Sigmoid colon (tissue), 4 donors: Measurements from ENCODE around the gene SMIM1.

Source experiments
- EP300 ChIP-seq, 4 donors: sonication (generic); formaldehyde crosslinking; IDR thresholded peaks; one replicate each; pipeline ENCODE4 v1.6.1; 2017; ENCODE audit warnings: antibody characterized with exemption in 4 of 4
- POLR2A ChIP-seq, 2 donors: fragments of 450-650 bp; IDR thresholded peaks; one replicate each; pipeline ENCODE4 v1.6.1; 2016; ENCODE audit warnings: antibody characterized with exemption in 2 of 2, mild to moderate bottlenecking in 2 of 2, moderate library complexity in 2 of 2
- POLR2AphosphoS5 ChIP-seq, 4 donors: sonication (generic); formaldehyde crosslinking; IDR thresholded peaks; one replicate each; pipeline ENCODE4 v1.6.1; 2017; ENCODE audit warnings: antibody characterized with exemption in 4 of 4
- TF ChIP-seq, protein P1 (sequence below), 4 experiments: fragments of 450-650 bp in 3 of 4; fragments of 200-600 bp in 1 of 4; IDR thresholded peaks; one replicate each; pipeline ENCODE4 v1.5.1; 2016 to 2019; ENCODE audit warnings: antibody characterized with exemption in 4 of 4, mild to moderate bottlenecking in 3 of 4, moderate library complexity in 2 of 4

DNA sequence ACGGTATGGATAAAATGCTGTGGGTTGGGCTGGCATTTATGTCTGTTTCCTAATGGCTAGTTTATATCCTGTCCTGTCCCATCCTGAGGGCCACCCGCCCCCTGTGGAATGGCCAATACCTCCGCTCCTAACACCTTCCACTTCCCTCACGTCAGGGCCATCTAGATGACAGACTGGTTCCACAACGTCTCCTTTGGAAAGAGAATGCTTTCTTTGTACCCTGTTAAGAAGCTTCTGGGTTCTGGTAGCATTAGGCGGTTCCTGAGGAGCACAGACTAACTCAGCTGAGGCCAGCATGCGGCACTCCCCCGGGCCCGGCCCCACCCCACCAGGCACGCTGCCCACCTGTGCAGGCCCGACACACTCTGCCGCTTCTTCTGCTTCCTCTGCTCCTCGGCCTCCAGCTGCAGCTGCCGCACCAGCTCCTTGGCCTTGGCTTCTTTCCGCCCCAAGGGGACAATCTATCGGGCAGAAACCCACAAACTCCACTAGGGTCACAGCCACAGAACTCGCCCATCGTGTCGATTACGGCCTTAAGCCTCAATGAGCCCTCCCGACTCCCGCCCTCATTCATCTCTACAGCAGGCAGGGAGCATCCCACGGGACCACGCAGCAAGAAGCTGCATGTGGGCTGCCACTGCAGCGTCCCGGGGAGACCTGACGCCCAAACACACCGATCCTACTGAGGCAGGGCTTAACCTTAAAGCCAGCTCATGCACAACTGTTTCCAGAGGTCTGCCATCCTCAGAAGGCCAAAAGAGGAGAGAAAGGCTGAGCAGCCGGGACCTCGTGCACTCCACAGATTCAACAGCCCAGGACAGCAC lies 11.3 kb downstream of the SMIM1 start:
- TF ChIP-seq, protein P1, sequence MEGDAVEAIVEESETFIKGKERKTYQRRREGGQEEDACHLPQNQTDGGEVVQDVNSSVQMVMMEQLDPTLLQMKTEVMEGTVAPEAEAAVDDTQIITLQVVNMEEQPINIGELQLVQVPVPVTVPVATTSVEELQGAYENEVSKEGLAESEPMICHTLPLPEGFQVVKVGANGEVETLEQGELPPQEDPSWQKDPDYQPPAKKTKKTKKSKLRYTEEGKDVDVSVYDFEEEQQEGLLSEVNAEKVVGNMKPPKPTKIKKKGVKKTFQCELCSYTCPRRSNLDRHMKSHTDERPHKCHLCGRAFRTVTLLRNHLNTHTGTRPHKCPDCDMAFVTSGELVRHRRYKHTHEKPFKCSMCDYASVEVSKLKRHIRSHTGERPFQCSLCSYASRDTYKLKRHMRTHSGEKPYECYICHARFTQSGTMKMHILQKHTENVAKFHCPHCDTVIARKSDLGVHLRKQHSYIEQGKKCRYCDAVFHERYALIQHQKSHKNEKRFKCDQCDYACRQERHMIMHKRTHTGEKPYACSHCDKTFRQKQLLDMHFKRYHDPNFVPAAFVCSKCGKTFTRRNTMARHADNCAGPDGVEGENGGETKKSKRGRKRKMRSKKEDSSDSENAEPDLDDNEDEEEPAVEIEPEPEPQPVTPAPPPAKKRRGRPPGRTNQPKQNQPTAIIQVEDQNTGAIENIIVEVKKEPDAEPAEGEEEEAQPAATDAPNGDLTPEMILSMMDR (IDR thresholded peaks at IDR 0.05), result no peak
- TF ChIP-seq POLR2A (IDR thresholded peaks at IDR 0.05), result no peak
- TF ChIP-seq EP300 (IDR thresholded peaks at IDR 0.05), result no peak
- no peak for TF ChIP-seq POLR2AphosphoS5 (IDR thresholded peaks at IDR 0.05)
